Endothelial cell of umbilical vein (primary cell): Measurements from ENCODE around the gene KDSR. TPM values are rescaled to one million over a fixed set of nuclear protein-coding genes. Genes with fewer than 3 reads are reported as not detected.

Experiments used
- BruUV-seq: library from RNA; stranded (reverse); fragments of 400-500 nt; replicated peaks from 2 replicates; lab custom pipeline; 2021; lab: Mats Ljungman, UMichigan
- CTCF ChIA-PET: fragments of 300-600, 350-600 bp; sonication (Branson Sonifier 250); formaldehyde crosslinking; loops from one replicate; lab custom pipeline; 2021; ENCODE audit warnings: antibody characterized with exemption, inconsistent platforms; lab: Charles Lee
- POLR2A ChIA-PET: fragments of 300-600, 350-600 bp; sonication (Branson Sonifier 250); formaldehyde crosslinking; loops from one replicate; lab custom pipeline; 2021; ENCODE audit warnings: antibody characterized with exemption, inconsistent platforms; lab: Charles Lee
- DNase-seq: peaks from one replicate; pipeline ENCODE4 v3.0.0-alpha.2; 2011; ENCODE audit warnings: low read depth, low spot score
- FAIRE-seq: peaks from 2 replicates; lab custom pipeline; 2011; peaks lifted over from hg19 to GRCh38; lab: Jason Lieb, UNC
- H2AFZ ChIP-seq: 2 replicates; pipeline ENCODE4 v1.6.0; 2012; ENCODE audit warnings: low read depth, low read length, control low read depth, inconsistent platforms
- H3K27ac ChIP-seq: 2 replicates; pipeline ENCODE4 v1.5.1; 2011; ENCODE audit warnings: low read depth, mild to moderate bottlenecking, control low read depth, low read length, moderate library complexity; ENCODE audit not compliant: insufficient read depth
- H3K27me3 ChIP-seq, 2 experiments: 2 replicates each; pipeline versions ENCODE4 v1.6.0 to v1.6.1; 2011; ENCODE audit warnings: low read length in 2 of 2, mixed read lengths in 1 of 2; ENCODE audit not compliant: control insufficient read depth in 2 of 2, insufficient read depth in 2 of 2
- H3K36me3 ChIP-seq, 2 experiments: 2 replicates in 1 of 2; 3 replicates in 1 of 2; pipeline ENCODE4 v1.5.1; 2011; ENCODE audit warnings: low read length in 2 of 2, mild to moderate bottlenecking in 1 of 2, moderate library complexity in 1 of 2; ENCODE audit not compliant: control insufficient read depth in 2 of 2, insufficient read depth in 2 of 2; ENCODE audit errors: extremely low read depth in 1 of 2
- H3K4me1 ChIP-seq: 3 replicates; pipeline ENCODE4 v1.5.1; 2011; ENCODE audit warnings: mild to moderate bottlenecking, low read length; ENCODE audit not compliant: control insufficient read depth, insufficient read depth; ENCODE audit errors: extremely low read depth
- H3K4me2 ChIP-seq: 2 replicates; pipeline ENCODE4 v1.6.1; 2011; ENCODE audit warnings: low read length, control low read depth, mixed read lengths; ENCODE audit not compliant: insufficient read depth
- H3K4me3 ChIP-seq, 3 experiments: fragments of 200-600 bp in 1 of 3; sonication (generic), shearing (Covaris generic) in 1 of 3; replicated peaks in 1 of 3; 2 replicates each; pipeline ENCODE4 v1.5.1; 2011 to 2016; ENCODE audit warnings: control low read depth in 3 of 3, low read length in 3 of 3, mild to moderate bottlenecking in 2 of 3, inconsistent platforms in 1 of 3, low read depth in 1 of 3, moderate library complexity in 1 of 3; ENCODE audit not compliant: insufficient read depth in 1 of 3
- H3K79me2 ChIP-seq: 2 replicates; pipeline ENCODE4 v1.6.0; 2012; ENCODE audit warnings: low read length, inconsistent platforms; ENCODE audit not compliant: control insufficient read depth, insufficient read depth
- H3K9ac ChIP-seq: replicated peaks from 2 replicates; pipeline ENCODE3; 2011; ENCODE audit warnings: low read length, control low read depth; ENCODE audit not compliant: insufficient read depth; ENCODE audit errors: extremely low read depth
- H3K9me1 ChIP-seq: replicated peaks from 3 replicates; pipeline ENCODE4 v1.6.0; 2011; ENCODE audit warnings: mild to moderate bottlenecking, low read length; ENCODE audit not compliant: control insufficient read depth, insufficient read depth; ENCODE audit errors: extremely low read depth
- H3K9me3 ChIP-seq: replicated peaks from 2 replicates; pipeline ENCODE4 v1.5.1; 2012; ENCODE audit warnings: low read length, inconsistent platforms; ENCODE audit not compliant: control insufficient read depth, insufficient read depth
- H4K20me1 ChIP-seq: replicated peaks from 2 replicates; pipeline ENCODE3; 2011; ENCODE audit warnings: mild to moderate bottlenecking, low read length; ENCODE audit not compliant: control insufficient read depth, insufficient read depth; ENCODE audit errors: extremely low read depth
- CTCF ChIP-seq, 2 donors: IDR thresholded peaks; 1 replicate in 1 of 2; 2 replicates in 1 of 2; pipeline ENCODE4 v1.5.1; 2011; ENCODE audit warnings: low read length in 2 of 2, mild to moderate bottlenecking in 2 of 2, moderate library complexity in 2 of 2, control low read depth in 1 of 2, inconsistent platforms in 1 of 2, low read depth in 1 of 2; ENCODE audit not compliant: insufficient read depth in 1 of 2; ENCODE audit errors: extremely low read depth in 1 of 2
- EZH2 ChIP-seq: IDR thresholded peaks from 2 replicates; pipeline ENCODE4 v1.6.1; 2012; ENCODE audit warnings: borderline replicate concordance, low read depth, mild to moderate bottlenecking, moderate library complexity, low read length, inconsistent platforms; ENCODE audit not compliant: severe bottlenecking
- FOS ChIP-seq: IDR thresholded peaks from 2 replicates; pipeline ENCODE4 v1.6.1; 2011; ENCODE audit warnings: mild to moderate bottlenecking, low read length, moderate library complexity, borderline replicate concordance; ENCODE audit not compliant: insufficient read depth
- GATA2 ChIP-seq: IDR thresholded peaks from 2 replicates; pipeline ENCODE4 v1.7.0; 2011; ENCODE audit warnings: low read depth, mild to moderate bottlenecking, moderate library complexity, mixed read lengths, low read length; ENCODE audit not compliant: insufficient read length, insufficient read depth
- JUN ChIP-seq: IDR thresholded peaks from 2 replicates; pipeline ENCODE4 v1.6.1; 2011; ENCODE audit warnings: borderline replicate concordance, low read depth; ENCODE audit not compliant: insufficient read length, insufficient read depth
- MAX ChIP-seq: IDR thresholded peaks from 2 replicates; pipeline ENCODE4 v1.6.1; 2011; ENCODE audit not compliant: insufficient read depth, insufficient read length
- MYC ChIP-seq: IDR thresholded peaks from one replicate; pipeline ENCODE4 v1.6.1; 2011; ENCODE audit warnings: mild to moderate bottlenecking, low read depth, low read length
- POLR2A ChIP-seq: IDR thresholded peaks from 2 replicates; pipeline ENCODE4 v1.6.1; 2012; ENCODE audit warnings: low read depth, mild to moderate bottlenecking, control low read depth, low read length
- POLR2AphosphoS5 ChIP-seq: IDR thresholded peaks from 2 replicates; pipeline ENCODE4 v1.6.1; 2012; ENCODE audit warnings: low read depth, mild to moderate bottlenecking, control low read depth, low read length, moderate library complexity; ENCODE audit not compliant: insufficient read depth
- dilution Hi-C: fragments of 300-500 bp; cut with MboI; formaldehyde crosslinking; loops from one replicate; pipeline ENCODE4 v1.15.0; 2019; ENCODE audit warnings: low sequenced_read_pairs; ENCODE audit not compliant: extremely low pct_ligation_motif_present
- intact Hi-C: fragments of 100-400 bp; cut with micrococcal nuclease; formaldehyde crosslinking; loops from one replicate; pipeline ENCODE4 v1.10.0; 2022
- polyA plus RNA-seq, 4 experiments: library from polyadenylated mRNA; depleted of rRNA in 3 of 4; stranded (reverse) in 3 of 4; unstranded in 1 of 4; fragments of >200 nt; gene quantifications; 2 replicates each; pipeline versions ENCODE4 v1.2.1 to v1.2.3, GENCODE V29; 2011 to 2012; ENCODE audit warnings: missing spikeins in 1 of 4
- total RNA-seq: library from RNA; stranded (reverse); gene quantifications from 2 replicates; pipeline ENCODE4 v1.2.3, GENCODE V29; 2021

KDSR gene
- total and polyA plus RNA-seq, 2 donors (not counting 3 experiments of a cell fraction or from before 2014, with no cell fraction given): 17.1 to 43.1 TPM

GRCh38 chr18:63312737-63313395 is 54.1 kb downstream of the KDSR start:
- Histone ChIP-seq H4K20me1 (no peaks in the 10 kb centered on the region), H3K9me3 (no peaks in the 10 kb centered on the region), H3K9me1 (no peaks in the 10 kb centered on the region), H3K4me1 (peaks cover 5% of the 10 kb centered on the region), H3K4me2 (no peak overlapping the region), H3K4me3 (no peak overlapping the region), H3K79me2 (no peaks in the 10 kb centered on the region), H3K9ac (no peak overlapping the region), H3K36me3 (no peaks in the 10 kb centered on the region), H3K27me3 (no peaks in the 10 kb centered on the region), H2AFZ (no peak overlapping the region), H3K27ac (no peak overlapping the region)
- dilution Hi-C loops: no loop called here
- no peak for DNase-seq
- no peak for TF ChIP-seq JUN
- no peak for TF ChIP-seq GATA2
- TF ChIP-seq MAX: no peak
- TF ChIP-seq POLR2A: no peak
- TF ChIP-seq EZH2: no peak
- TF ChIP-seq FOS: no peak
- TF ChIP-seq POLR2AphosphoS5: no peak
- TF ChIP-seq MYC: no peak
- TF ChIP-seq CTCF (IDR thresholded peaks at IDR 0.05; ENCODE audit: extremely low read depth in 1 of 2, insufficient read depth in 1 of 2, low read depth in 1 of 2, low read length in 2 of 2): no peak
- no TSS peak for BruUV-seq
- ChIA-PET POLR2A (no interaction called here), CTCF (interaction anchor here (1.3 kb wide), 1 partner anchor 10 kb away, joined by 4 read pairs; no protein-coding TSS in a partner anchor)
- intact Hi-C loops: loop anchor here (10.0 kb wide), 1 partner anchor 718 kb away; no protein-coding TSS in a partner anchor
- no peak for FAIRE-seq
